NCI-H2081 treated with DMSO at 0.1 percent for 48 hours (cell line): ENCODE results near the gene FNDC5.
"Not testable (repeated sequence)": the region's sequence is repeated elsewhere in the genome, so short reads cannot be mapped to it uniquely, and the experiment has no call there.

Experiments
- DNase-seq: peaks from one replicate; lab custom pipeline; 2025; lab: John Stamatoyannopoulos, UW

The FNDC5 gene

DNA sequence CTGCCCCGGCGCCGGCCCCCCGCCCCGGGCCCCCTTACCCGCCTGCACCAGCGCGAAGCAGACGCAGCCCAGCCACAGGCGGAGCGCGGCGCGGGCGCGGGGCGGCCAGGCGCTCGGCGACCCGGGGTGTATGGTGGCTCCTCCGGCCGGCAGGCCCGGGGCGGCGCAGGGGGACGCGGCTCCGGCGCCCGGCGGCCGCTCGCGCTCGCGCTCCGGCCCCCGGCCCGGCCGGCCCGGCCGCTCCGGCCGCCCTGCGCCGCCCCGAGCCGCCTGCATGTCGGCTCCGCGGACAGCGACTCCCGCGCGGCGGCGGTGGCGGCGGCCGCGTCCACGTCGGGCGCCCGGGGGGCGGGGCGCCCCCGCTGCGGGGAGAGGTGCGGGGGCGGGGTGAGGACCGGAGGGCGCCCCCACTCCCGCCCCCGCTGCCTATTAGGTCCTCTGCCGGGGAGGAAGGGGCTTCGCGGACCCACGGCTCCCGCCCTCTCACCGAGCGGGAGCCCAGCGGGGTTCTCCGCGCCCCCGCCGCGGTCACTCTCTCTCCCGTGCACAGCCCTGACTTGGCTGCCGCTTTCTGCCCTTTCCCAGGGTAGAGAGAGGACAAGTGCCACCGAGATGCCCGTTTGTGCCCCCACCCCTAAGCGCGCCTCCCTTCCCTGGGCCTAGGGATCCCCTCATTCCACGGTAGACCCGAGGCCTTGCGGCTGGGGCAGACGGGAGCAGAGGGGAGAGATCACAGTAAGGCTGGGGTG is at the start of gene FNDC5:
Gene FNDC5, minus strand, starts transcription at position 298 of the 749 bp plus-strand sequence.
- DNase-seq = no peak

DNA sequence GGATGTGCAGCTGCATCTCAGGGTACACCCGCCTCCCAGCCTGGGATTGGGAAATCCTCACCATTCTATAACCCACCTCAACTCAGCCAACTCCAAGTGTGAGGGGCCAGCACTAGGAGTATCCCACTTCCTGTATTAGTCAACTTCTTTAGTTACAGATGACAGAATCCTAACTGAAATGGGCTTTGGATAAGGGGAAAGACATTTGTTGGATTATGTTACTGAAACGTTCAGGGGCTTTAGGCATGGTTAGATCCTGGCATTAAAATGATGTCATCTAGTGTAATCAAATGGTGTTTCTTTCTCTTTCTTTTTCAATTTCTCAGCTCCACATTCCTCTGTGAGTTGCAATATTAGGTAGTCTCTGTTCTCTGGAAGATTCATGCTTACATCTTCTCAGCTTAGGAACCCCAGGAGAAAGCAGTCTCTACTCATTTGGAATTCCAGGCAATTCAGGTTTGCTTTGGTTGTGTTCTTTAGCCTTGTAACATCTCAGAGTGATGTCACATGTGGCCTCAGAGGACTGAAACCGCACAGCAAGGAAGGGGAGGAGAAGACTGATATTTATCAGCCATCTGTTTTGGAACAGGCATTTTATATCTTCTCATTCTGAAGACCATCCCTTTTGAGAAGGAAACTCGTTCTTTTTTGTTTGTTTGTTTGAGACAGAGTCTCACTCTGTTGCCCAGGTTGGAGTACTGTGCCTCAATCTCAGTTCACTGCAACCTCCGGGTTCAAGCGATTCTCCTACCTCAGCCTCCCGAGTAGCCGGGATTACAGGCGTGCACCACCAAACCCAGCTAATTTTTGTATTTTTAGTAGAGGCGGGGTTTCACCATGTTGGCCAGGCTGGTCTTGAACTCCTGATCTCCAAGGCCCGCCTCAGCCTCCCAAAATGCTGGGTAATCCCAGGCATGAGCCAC is 49.4 kb upstream of the FNDC5 start:
- no peak for DNase-seq

DNA sequence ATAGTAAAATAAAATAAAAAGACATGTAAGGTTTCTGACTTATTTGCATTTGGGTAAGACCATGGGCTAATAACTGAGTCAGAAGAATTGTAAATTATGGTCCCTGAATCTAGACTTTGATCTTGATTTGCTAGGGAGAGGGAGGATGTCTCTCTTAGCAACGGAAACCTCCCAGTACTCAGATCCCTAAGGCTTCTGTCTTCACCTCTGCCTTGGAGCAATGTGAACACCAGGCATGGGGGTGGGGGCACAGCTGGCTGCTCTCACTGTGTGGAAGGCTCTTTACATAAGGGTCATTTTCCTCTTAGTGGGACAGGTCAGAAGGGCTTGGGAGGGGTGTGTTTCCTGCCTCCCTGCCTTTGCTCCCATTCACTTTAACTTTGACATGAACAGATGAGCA is 47.5 kb upstream of the FNDC5 start:
- no peak for DNase-seq

DNA sequence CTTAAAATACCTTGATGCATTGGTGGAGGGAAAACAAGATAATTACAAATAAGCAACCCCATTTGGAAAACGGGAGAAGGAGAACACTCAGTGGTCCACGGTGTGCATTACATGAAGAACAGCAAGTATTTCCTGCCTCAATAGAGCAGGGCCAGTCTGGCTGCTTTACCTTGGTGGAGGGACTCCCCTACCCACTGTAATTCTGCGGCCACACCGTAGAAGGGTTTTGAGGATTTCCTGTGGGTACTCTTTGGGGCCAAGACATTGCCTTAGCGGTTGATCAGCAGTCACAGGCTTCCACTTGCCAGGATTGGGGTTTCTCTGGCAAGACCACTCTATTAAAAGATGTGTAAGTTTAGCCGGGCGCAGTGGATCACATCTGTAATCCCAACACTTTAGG is 46.8 kb upstream of the FNDC5 start:
- DNase-seq = no peak

DNA sequence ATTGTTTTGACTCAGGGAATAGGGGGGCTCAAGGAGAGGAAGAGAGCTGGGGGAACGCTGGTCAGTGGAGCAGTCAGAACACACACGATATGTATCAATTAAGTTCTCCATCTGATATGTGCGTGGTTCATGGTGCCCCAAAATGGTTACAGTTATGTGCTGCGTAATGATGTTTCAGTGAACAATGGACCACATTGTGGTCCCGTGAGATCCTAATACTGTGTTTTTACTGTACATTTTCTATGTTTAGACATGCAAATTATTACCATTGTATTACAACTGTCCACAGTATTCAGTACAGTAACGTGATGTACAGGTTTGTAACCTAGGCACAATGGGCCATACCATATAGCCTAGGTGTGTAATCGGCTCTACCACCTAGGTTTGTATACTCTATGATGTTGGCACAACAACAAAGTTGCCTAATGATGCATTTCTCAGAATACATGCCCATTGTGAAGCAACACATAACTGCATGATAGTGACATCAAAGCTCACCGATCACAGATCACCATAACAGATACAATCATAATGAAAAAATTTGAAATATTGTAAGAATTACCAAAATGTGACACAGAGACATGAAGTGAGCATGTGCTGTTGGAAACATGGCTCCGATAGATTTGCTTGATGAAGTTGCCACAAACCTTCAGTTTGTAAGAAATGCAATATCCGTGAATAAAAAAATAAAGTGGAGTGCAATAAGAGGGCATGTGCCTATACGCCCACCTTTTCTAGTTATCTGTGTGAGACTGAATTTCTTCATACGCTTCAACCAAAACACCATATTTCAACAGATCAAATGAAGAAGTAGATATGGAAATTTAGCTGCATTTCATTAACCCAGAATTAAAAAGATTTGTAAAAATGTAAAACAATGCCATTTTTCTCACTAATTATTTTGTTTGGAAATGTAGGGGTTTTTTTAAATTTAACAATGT is 45.3 kb upstream of the FNDC5 start:
- no peak for DNase-seq

DNA sequence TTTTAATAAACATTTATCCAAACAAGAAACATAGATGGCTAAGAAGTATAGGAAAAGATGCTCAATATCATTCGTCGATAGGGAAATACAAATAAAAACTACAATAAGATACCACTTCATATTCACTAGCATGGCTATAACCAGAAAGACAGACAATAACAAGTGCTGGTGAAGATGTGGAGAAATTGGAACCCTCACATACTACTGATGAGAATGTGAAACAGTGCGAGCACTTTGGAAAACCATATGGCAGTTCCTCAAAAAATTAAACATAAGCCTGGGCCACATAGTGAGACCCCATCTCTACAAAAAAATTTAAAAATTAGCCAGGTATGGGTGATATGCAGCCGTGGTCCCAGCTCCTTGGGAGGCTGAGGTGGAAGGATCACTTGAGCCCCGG is 39.6 kb upstream of the FNDC5 start:
- no peak for DNase-seq

DNA sequence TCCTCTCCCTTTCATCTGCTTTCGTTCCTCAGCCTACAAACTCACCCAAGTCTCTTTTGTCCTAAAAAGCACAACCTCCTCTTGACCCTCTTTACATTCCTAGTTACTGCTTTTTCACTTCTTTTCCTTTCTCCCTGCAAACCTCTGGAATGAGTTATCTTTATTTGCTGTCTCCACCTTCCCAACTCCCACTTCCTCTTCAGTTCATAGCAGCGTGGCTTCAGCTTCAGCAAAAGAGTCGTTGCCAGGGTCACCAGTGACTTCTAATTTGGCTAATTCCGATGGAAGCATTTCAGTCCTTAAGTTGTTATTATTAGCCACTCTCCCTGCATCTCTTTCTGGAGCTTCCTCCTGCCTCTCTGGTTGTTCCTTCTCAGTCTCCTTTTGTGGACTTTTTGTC is 36.7 kb upstream of the FNDC5 start:
- no peak for DNase-seq

DNA sequence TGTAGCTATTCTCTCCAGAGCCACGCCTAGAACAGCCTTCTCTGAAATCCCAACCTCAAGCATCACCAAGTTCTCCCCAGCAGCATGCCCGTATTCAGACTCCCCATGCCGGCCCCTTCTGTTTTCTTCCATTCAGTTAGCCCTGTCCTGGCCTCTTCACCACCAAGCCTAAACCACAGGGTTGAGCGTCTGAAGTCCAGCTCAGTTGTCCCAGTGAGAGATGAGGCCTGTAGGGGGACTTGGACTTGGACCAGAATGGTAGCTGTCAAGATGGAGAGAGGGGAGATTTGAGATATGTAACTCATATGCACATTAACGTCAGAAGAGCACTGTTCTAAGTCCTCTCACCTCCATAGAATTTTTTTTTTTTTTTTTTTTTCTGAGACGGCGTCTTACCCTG is 35.9 kb upstream of the FNDC5 start:
- DNase-seq = no peak

DNA sequence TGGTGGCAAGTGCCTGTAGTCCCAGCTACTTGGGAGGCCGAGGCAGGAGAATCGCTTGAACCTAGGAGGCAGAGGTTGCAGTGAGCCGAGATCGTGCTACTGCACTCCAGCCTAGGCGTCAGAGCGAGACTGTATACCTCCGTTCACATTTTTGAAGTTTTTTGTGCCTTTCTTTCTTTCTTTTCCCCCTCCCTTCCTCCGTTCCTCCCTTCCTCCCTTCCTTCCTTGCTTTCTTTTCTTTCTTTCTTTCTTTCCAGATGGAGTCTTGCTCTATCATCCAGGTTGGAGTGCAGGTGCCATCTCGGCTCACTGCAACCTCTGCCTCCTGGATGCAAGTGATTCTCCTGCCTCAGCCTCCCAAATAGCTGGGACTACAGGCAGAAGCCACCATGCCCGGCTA is 34.9 kb upstream of the FNDC5 start:
- DNase-seq = not testable (repeated sequence)

DNA sequence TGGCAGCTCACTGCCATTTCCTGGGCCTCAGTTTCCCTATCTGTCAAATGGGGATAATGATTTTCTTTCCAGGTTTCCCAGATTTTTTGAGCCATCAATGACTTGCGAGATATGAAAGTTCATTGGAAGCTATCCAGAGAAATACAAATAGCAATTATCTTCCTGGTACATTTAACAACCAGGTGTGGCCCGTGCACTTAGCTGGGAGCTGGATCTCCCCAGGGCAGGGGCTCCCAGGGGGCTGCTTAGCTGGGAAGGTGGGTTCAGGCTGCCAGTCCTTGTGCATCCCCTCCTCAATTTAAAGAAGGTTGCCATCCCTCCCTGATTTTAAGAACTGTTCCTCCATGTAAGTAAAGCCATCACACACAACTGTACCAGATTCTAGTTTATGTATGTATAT is 34.1 kb upstream of the FNDC5 start:
- no peak for DNase-seq

DNA sequence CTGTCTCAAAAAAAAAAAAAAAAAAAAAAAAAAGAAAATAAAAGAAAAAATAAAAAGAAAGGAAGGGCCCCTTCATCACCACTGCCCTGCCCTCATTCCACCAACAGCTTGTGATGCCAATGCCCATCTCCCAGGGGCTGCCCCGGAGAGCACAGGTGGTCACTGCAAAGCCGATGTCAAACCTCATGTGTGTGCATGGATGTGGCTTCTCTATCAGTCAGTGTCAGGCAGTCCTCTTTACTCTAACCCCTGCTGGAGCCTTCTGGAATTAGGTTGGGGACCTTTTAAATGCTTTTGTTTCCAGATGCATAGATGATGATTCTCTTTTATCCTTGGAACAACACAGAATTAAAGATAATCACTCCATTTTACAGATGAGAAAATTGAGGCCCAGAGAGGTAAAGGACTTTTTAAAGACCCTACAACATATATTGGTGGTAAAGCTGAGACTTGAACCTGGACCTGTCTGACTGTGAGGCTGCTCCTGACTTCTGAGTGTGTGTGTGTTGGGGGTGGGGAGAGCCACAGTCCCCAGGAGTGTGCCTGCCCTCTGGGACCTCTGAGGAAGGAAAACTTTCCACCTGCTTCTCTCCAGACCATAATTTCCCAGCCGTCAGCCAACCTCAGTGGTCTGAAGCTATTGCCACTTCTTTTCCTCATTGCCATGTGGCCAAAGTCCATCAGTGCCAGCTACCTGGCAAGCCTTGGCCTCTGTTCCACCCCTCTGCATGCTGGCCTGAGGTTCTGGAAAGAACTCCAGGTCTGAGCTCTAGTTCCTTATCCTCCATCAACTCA is 33.5 kb upstream of the FNDC5 start:
- DNase-seq = no peak

DNA sequence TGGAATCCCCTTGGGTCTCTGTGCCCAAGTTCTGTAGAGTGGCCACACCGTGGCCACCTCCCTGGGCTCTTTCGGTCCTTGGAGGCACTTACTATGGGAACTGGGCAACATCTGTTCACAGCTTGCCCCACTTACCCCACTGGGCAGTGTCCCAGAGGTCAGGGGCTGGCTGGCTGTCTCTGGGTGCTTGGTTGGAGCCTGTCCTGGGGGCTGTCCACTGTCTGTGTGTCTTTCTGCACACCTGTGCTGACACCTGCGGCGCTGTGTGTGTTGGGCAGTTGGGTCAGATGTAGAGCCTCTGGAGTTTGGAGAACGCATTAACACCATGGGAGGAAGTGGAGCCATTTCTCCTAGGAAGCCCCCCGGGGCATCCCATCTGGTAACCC is 31.8 kb upstream of the FNDC5 start:
- no peak for DNase-seq

DNA sequence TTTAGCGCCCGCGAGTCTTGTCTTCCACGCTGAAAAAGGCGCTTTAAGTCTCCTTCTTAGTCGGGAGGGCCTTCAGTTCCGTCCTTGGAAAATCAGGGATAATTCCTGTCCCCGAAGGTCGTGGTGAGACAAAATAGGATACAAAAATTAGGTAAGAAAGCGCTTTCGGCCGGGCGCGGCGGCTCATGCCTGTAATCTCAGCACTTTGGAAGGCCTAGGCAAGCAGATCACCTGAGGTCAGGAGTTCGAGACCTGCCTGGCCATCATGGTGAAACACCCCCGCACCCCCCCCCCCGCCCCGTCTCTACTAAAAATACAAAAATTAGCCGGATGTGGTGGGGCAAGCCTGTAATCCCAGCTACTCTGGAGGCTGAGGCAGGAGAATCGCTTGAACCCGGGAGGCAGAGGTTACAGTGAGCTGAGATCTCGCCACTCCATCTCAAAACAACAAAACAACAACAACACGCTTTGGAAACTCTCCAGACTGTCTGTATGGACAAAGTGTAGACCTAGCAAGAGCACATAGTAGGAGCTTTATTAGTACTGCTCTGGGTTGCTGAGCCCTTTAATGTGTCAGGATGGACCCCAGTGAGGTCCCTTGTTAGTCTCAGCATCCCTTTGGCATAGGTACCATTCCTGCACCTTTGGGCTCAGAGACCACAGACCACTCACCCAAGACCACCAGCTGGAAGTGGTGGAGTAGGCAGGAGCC is 31.3 kb upstream of the FNDC5 start:
- no peak for DNase-seq

DNA sequence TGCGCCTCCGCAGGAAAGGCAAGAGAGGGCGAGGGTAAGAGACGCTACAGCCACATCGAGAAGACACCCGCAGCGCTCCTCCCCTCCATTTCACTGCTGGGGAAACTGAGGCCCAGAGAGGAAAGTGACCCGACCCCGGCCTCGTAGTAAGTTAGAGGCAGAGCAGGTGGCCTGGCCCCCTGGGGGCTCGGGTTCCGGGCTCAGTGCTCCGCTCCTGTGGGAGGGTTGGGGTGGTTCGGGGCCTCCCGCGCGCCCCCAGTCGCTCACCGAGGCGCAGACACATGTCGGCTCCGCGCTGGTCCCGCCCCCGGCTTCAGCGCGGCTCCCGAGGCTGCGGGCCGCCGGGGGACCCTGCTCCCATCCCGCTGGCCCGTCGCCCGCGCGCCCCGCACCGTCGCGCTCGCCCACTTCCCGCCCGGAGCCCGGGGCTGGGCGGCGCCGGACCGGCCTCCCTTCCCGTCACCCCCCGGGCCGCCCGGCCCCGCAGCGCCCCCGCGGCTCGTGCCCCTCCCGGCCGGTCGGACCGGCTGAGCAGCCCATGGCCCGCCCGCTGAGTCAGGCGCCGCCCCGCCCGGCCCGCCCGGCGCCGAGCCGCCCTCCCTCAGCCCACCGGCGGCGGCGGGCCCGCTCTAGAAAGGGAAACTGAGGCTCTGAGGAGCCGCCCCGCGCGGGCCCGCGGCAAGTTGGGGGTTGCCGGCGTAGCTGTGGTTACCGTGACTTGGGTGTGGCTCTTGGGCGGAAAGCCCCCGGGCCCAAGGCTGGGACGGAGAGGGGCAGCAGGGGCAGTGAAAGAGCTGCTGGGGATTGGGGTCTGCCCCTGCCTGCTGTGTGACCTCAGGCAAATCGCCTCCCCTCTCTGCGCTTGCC is 30.5 kb upstream of the FNDC5 start, which contains the start of gene TMEM54:
Gene TMEM54, minus strand, starts transcription at position 434 of the 867 bp plus-strand sequence. Its CDS starts 151 bp downstream, at position 283.
- DNase-seq = no peak

DNA sequence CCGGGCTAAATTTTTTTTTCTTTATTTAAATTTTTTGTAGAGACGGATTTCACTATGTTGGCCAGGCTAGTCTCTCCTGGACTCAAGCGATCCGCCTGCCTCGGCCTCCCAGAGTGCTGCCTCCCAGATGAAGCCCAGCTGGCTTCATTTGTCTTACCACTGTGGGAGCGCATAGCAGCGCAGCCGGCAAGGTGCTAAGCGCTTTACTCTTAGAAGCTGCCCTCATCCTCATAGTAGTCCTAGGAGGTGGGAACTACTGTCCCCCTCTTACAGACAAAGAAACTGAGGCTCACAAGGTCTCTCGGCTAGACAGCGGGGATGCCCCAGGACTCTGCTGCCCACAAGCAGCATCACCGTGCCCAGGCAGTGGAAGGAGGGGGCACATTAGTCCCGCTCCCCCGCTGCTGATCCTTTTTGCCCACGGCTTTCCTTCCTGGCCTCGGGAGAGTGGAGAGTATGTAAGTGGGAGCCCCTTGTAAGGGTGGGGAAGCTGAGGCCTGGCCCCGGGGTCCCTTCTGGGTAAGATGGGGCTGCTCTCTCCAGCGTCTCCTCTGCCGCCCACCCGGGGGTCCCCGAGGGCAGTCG is 29.8 kb upstream of the FNDC5 start:
- no peak for DNase-seq

DNA sequence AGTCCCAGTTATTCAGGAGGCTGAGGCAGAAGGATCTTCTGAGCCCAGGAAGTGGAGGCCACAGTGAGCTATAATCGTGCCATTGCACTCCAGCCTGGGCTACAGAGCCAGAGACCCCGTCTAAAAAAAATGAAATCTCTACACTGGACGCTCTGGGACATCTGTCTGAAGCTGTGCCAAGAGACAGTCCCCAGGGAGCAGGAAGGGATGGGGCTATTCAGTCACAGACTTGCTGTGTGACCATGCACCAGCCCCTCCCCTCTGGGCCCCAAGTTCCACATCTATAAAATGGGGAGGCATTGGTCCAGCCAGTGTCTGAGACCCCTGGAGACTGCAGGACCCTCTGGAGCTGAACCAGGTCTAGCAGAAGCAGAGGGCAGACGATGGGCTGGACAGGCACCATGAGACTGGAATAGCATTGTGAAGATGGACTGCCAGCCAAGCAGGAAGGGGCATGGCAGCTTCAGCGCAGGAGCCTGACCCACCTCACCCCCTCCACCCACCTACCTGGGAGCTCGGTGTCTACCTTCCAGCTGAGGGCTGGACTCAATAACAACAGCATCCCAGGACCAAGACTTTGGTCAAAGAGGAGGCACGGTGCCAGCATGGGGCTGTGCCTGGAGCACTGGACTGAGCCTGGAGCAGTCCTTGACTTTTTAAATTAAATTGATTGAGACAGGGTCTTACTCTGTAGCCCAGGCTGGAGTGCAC is 29.0 kb upstream of the FNDC5 start:
- DNase-seq = no peak

DNA sequence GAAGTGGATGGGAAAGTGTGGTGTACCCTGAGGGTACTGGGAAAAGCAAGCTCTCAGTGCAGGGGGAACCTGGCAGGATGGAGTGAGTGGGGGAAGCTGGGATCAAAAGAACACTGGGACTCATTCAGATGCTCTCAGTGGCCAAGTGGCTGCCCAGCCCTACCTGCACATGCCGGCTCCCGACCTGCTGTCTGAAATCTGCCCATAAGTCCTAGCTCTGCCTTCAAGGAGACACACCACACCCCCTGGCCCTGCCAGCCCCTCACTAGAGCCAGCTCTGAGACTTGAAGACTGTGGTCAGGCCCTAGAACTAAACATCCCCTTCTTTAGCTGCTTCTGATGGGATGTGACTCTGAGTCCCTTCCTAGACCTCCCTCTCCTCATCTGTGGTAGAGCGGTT is 28.2 kb upstream of the FNDC5 start:
- DNase-seq = no peak

DNA sequence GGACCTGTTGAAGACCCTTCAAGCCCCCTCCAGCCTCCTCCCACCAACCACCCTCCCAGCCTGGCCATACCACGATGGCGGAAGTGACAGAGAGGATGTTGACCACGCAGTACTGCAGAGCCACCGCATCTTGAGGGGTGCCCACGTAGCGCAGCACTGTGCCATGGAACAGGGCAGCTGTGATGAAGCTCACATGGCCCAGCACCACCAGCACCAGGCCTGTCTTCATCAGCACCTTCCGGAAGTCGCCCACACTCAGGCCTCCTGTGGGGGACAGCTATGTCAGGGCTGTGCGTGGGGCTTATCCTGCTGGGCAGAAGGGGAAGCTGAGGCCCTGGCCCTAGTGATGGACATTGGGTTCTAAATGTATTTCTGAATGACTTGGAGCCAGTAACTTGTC is 27.3 kb upstream of the FNDC5 start:
- no peak for DNase-seq
